Spleen (tissue), 7 donors: ENCODE measurements around the gene TTC9C.

Source experiments
- POLR2A ChIP-seq, 3 donors: fragments of 450-650 bp; IDR thresholded peaks; one replicate each; pipeline ENCODE4 v1.5.1; 2017; ENCODE audit warnings: antibody characterized with exemption in 3 of 3, mild to moderate bottlenecking in 1 of 3
- POLR2AphosphoS5 ChIP-seq, 3 donors: sonication (generic); formaldehyde crosslinking; IDR thresholded peaks; one replicate each; pipeline ENCODE4 v1.5.1; 2017; ENCODE audit warnings: antibody characterized with exemption in 3 of 3
- TF ChIP-seq, protein P1 (sequence below), 11 experiments: fragments of 200-600 bp in 7 of 11; fragments of 450-650 bp in 4 of 11; sonication (generic) in 4 of 11; IDR thresholded peaks in 8 of 11; conservative IDR thresholded peaks in 3 of 11; 1 replicate in 7 of 11; 2 replicates in 4 of 11; pipeline versions ENCODE4 v1.4.0 to v1.8.0; 2016 to 2021; ENCODE audit warnings: antibody characterized with exemption in 11 of 11, inconsistent platforms in 4 of 11, mild to moderate bottlenecking in 1 of 11
- donor health status: DM: no; HTN: no; CAD: no; lungs with moderate emphysema.
- donor health status: DM: no; HTN: no; CAD: no.
- donor health status: DM: no; HTN: no; CAD: no.

DNA sequence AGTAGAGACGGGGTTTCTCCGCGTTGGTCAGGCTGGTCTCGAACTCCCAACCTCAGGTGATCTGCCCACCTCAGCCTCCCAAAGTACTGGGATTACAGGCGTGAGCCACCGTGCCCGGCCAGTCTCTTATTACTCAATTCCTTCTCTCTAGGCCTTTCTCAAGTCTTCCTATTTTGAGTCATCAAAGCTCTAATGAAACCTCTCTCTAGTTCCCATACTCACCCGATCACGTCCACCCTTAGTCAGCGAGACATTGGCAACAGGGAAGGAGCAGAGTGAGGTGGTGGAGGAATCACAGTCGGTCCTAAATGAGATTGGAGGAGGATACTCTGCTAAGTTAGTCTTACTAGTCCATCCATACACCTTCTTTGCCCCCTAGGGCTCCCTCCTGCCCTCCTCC, 26.0 kb upstream of the TTC9C start:
- TF ChIP-seq, protein P1, sequence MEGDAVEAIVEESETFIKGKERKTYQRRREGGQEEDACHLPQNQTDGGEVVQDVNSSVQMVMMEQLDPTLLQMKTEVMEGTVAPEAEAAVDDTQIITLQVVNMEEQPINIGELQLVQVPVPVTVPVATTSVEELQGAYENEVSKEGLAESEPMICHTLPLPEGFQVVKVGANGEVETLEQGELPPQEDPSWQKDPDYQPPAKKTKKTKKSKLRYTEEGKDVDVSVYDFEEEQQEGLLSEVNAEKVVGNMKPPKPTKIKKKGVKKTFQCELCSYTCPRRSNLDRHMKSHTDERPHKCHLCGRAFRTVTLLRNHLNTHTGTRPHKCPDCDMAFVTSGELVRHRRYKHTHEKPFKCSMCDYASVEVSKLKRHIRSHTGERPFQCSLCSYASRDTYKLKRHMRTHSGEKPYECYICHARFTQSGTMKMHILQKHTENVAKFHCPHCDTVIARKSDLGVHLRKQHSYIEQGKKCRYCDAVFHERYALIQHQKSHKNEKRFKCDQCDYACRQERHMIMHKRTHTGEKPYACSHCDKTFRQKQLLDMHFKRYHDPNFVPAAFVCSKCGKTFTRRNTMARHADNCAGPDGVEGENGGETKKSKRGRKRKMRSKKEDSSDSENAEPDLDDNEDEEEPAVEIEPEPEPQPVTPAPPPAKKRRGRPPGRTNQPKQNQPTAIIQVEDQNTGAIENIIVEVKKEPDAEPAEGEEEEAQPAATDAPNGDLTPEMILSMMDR (IDR thresholded peaks at IDR 0.05 in 8 of 11, conservative IDR thresholded peaks at IDR 0.05 in 3 of 11): no peak
- TF ChIP-seq POLR2AphosphoS5 (IDR thresholded peaks at IDR 0.05): no peak
- TF ChIP-seq POLR2A (IDR thresholded peaks at IDR 0.05): no peak
